HG02981 (cell line): ENCODE measurements around the gene SEMA4C.

Experiments
- ATAC-seq: cut with Tn5 transposase; IDR thresholded peaks from one replicate; pipeline ENCODE4 v1.9.1; 2021; ENCODE audit warnings: mild to moderate bottlenecking, moderate library complexity; ENCODE audit not compliant: unreplicated experiment

Gene SEMA4C

GRCh38 chr2:96843538-96844268, 26.2 kb downstream of the SEMA4C start, which contains the start of gene ANKRD23:
Gene ANKRD23 (minus strand): TSS chr2:96844021. CDS start chr2:96843992, 29 bp downstream.
- no peak for ATAC-seq

- no peak for ATAC-seq
Measured at GRCh38 chr2:96842600-96842999, 27.3 kb downstream of the SEMA4C start.

GRCh38 chr2:96841701-96842495, 28.0 kb downstream of the SEMA4C start:
- no peak for ATAC-seq

- no peak for ATAC-seq
Measured at GRCh38 chr2:96839875-96840850, 29.7 kb downstream of the SEMA4C start.

GRCh38 chr2:96839293-96839874, 30.5 kb downstream of the SEMA4C start:
- no peak for ATAC-seq

- no peak for ATAC-seq
Measured at GRCh38 chr2:96838345-96839292, 31.3 kb downstream of the SEMA4C start.

- ATAC-seq, result no peak
Measured at GRCh38 chr2:96837575-96837974, 32.3 kb downstream of the SEMA4C start.

- no peak for ATAC-seq
Measured at GRCh38 chr2:96835830-96836229, 34.0 kb downstream of the SEMA4C start.

- no peak for ATAC-seq
Measured at GRCh38 chr2:96832754-96833507, 36.9 kb downstream of the SEMA4C start.

- ATAC-seq, result no peak
Measured at GRCh38 chr2:96832408-96832753, 37.5 kb downstream of the SEMA4C start.

GRCh38 chr2:96831679-96832078, 38.2 kb downstream of the SEMA4C start:
- no peak for ATAC-seq

GRCh38 chr2:96830044-96830562, 39.8 kb downstream of the SEMA4C start:
- ATAC-seq, result no peak

GRCh38 chr2:96828874-96829273, 41.0 kb downstream of the SEMA4C start:
- ATAC-seq, result no peak

- ATAC-seq, result no peak
Measured at GRCh38 chr2:96828436-96828835, 41.4 kb downstream of the SEMA4C start.

- no peak for ATAC-seq
Measured at GRCh38 chr2:96826546-96827278, 43.2 kb downstream of the SEMA4C start.

- ATAC-seq, result no peak
Measured at GRCh38 chr2:96825057-96825456, 44.8 kb downstream of the SEMA4C start.

- ATAC-seq, result no peak
Measured at GRCh38 chr2:96824079-96824870, 45.6 kb downstream of the SEMA4C start.
